CD14-positive monocyte (primary cell): Measurements from ENCODE around the gene DEFB121. TPM values are rescaled to one million over a fixed set of nuclear protein-coding genes. Genes with fewer than 3 reads are reported as not detected.

ENCODE experiments used
- DNase-seq, 3 donors: peaks; one replicate each; pipeline ENCODE4 v3.0.0-alpha.2; 2011 to 2022
- H2AFZ ChIP-seq: 2 replicates; pipeline ENCODE4 v1.6.0; 2012; ENCODE audit warnings: mild to moderate bottlenecking, low read depth, low read length, inconsistent platforms; ENCODE audit not compliant: insufficient read depth, poor library complexity, severe bottlenecking
- H3K27ac ChIP-seq, 2 donors: 1 replicate in 1 of 2; 2 replicates in 1 of 2; pipeline ENCODE4 v1.5.1; 2012 to 2013; ENCODE audit warnings: low read length in 2 of 2, control low read depth in 1 of 2, inconsistent platforms in 1 of 2, low read depth in 1 of 2, mild to moderate bottlenecking in 1 of 2
- H3K27me3 ChIP-seq, 2 donors: one replicate each; pipeline versions ENCODE4 v1.6.0 to v1.6.1; 2011 to 2013; ENCODE audit warnings: low read length in 2 of 2; ENCODE audit not compliant: control insufficient read depth in 2 of 2, insufficient read depth in 2 of 2
- H3K36me3 ChIP-seq, 2 donors: replicated peaks in 1 of 2; 1 replicate in 1 of 2; 2 replicates in 1 of 2; pipeline versions ENCODE4 v1.5.1 to v1.6.1; 2012 to 2013; ENCODE audit warnings: low read length in 2 of 2, control low read depth in 1 of 2, inconsistent platforms in 1 of 2, mild to moderate bottlenecking in 1 of 2; ENCODE audit not compliant: insufficient read depth in 2 of 2, control insufficient read depth in 1 of 2
- H3K4me1 ChIP-seq, 2 donors: 1 replicate in 1 of 2; 2 replicates in 1 of 2; pipeline versions ENCODE4 v1.5.1 to v1.6.1; 2012 to 2013; ENCODE audit warnings: low read length in 2 of 2, control low read depth in 1 of 2, inconsistent platforms in 1 of 2, mild to moderate bottlenecking in 1 of 2, moderate library complexity in 1 of 2; ENCODE audit not compliant: insufficient read depth in 2 of 2, control insufficient read depth in 1 of 2
- H3K4me2 ChIP-seq: replicated peaks from 2 replicates; pipeline ENCODE3; 2012; ENCODE audit warnings: low read length, moderate library complexity, mild to moderate bottlenecking; ENCODE audit not compliant: poor library complexity, severe bottlenecking; ENCODE audit errors: extremely low read depth
- H3K4me3 ChIP-seq, 3 experiments: fragments of 200-600 bp in 1 of 3; sonication (generic) in 1 of 3; replicated peaks in 1 of 3; 1 replicate in 2 of 3; 2 replicates in 1 of 3; pipeline ENCODE4 v1.5.1; 2011 to 2013; ENCODE audit warnings: low read length in 3 of 3, mild to moderate bottlenecking in 3 of 3, control low read depth in 2 of 3, low read depth in 2 of 3, inconsistent platforms in 1 of 3, moderate library complexity in 1 of 3
- H3K79me2 ChIP-seq: 2 replicates; pipeline ENCODE4 v1.6.0; 2012; ENCODE audit warnings: mild to moderate bottlenecking, control low read depth, inconsistent platforms, low read length, moderate library complexity; ENCODE audit not compliant: insufficient read depth
- H3K9ac ChIP-seq: 2 replicates; pipeline ENCODE4 v1.6.0; 2017; ENCODE audit warnings: low read length, mild to moderate bottlenecking; ENCODE audit not compliant: insufficient read depth, poor library complexity, severe bottlenecking
- H3K9me3 ChIP-seq, 2 donors: replicated peaks in 1 of 2; 1 replicate in 1 of 2; 2 replicates in 1 of 2; pipeline versions ENCODE4 v1.5.1 to v1.6.1; 2012 to 2013; ENCODE audit warnings: low read length in 2 of 2, control low read depth in 1 of 2; ENCODE audit not compliant: control insufficient read depth in 1 of 2, insufficient read depth in 1 of 2
- H4K20me1 ChIP-seq: 2 replicates; pipeline ENCODE4 v1.6.0; 2012; ENCODE audit warnings: mild to moderate bottlenecking, low read length, control low read depth, moderate library complexity; ENCODE audit not compliant: insufficient read depth
- H3K27ac Mint-ChIP-seq, 7 donors: one replicate each; pipeline ENCODE4 v1.8.0; 2020; ENCODE audit warnings: mild to moderate bottlenecking in 7 of 7, mixed read lengths in 7 of 7, moderate library complexity in 6 of 7, inconsistent platforms in 2 of 7
- H3K27me3 Mint-ChIP-seq, 3 donors: one replicate each; pipeline ENCODE4 v1.8.0; 2021 to 2022; ENCODE audit warnings: low read depth in 3 of 3, mild to moderate bottlenecking in 3 of 3, mixed read lengths in 3 of 3, moderate library complexity in 3 of 3, inconsistent platforms in 1 of 3
- H3K36me3 Mint-ChIP-seq, 2 donors: one replicate each; pipeline ENCODE4 v1.8.0; 2020; ENCODE audit warnings: mixed read lengths in 2 of 2, inconsistent platforms in 1 of 2, mild to moderate bottlenecking in 1 of 2
- H3K4me1 Mint-ChIP-seq: one replicate; pipeline ENCODE4 v1.8.0; 2020; ENCODE audit warnings: mild to moderate bottlenecking, mixed read lengths
- H3K4me3 Mint-ChIP-seq, 2 donors: one replicate each; pipeline ENCODE4 v1.8.0; 2020; ENCODE audit warnings: mild to moderate bottlenecking in 2 of 2, mixed read lengths in 2 of 2, moderate library complexity in 1 of 2
- H3K9me3 Mint-ChIP-seq, 7 donors: one replicate each; pipeline ENCODE4 v1.8.0; 2020 to 2022; ENCODE audit warnings: mixed read lengths in 7 of 7, mild to moderate bottlenecking in 6 of 7, moderate library complexity in 6 of 7, inconsistent platforms in 2 of 7
- CTCF ChIP-seq: fragments of 200-600 bp; IDR thresholded peaks from one replicate; pipeline ENCODE4 v1.8.0; 2022; ENCODE audit warnings: antibody characterized with exemption, mild to moderate bottlenecking
- WGBS: methylation state at CpG from one replicate; pipeline ENCODE4 v1.1.5; 2013; ENCODE audit warnings: missing lambda C conversion rate; ENCODE audit not compliant: insufficient coverage; 5-methylcytosine and 5-hydroxymethylcytosine counted together
- intact Hi-C, 2 donors: fragments of 100-400 bp; cut with micrococcal nuclease; formaldehyde crosslinking; loops; one replicate each; pipeline versions ENCODE4 v1.15.0 to v1.15.1; 2023
- polyA plus RNA-seq, 3 donors: library from polyadenylated mRNA; depleted of rRNA in 1 of 3; unstranded in 2 of 3; stranded (reverse) in 1 of 3; fragments of 300-500 nt in 2 of 3; fragments of >200 nt in 1 of 3; fragmentation: Illumina TruSeq in 2 of 3; gene quantifications; 1 replicate in 2 of 3; 2 replicates in 1 of 3; pipeline ENCODE4 v1.2.3, GENCODE V29; 2012 to 2021

DEFB121 gene
- polyA plus RNA-seq, 3 donors, result not detected

DNA sequence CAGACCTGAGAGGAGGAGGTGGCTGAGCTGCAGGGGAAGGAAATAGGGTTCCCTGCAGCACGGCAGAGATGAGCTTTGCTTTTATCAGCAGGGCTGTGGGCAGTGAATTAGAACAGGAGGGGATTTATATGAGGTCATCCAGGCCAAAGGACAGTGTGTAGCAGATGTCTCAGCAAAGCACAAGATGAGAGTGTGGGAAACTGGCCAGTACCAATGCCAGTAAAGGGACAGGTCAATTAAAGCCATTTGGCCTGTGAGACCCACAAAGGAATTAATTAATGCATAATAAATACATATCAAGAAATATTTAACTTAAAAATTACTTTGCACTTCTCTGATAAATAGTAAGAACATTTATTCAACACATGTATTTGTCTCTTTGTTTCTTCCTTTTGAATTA is 15.5 kb downstream of the DEFB121 start, which contains the start of gene DEFB119:
DEFB119 (minus strand) TSS at position 101 of the 400 bp plus-strand sequence. CDS start 107 bp downstream, outside the sequence.
- Histone ChIP-seq H3K27me3 (no peaks in the 10 kb centered on the region), H3K9ac (no peak within 1 kb of the TSS), H3K9me3 (no peaks in the 10 kb centered on the region), H3K4me2 (no peak within 1 kb of the TSS), H3K4me1 (no peaks in the 10 kb centered on the region), H3K4me3 (no peak within 1 kb of the TSS), H2AFZ (no peak within 1 kb of the TSS), H3K27ac (no peak within 1 kb of the TSS), H4K20me1 (no peaks in the 10 kb centered on the region), H3K79me2 (no peaks in the 10 kb centered on the region), H3K36me3 (no peaks in the 10 kb centered on the region)
- Mint-ChIP-seq H3K36me3 (no peaks in the 10 kb centered on the region), H3K4me1 (no peaks in the 10 kb centered on the region), H3K27ac (no peak within 1 kb of the TSS), H3K27me3 (peaks cover 2 to 3% (median 3%) of the 10 kb centered on the region in 3 donors), H3K9me3 (peaks cover 0 to 6% (median 1%) of the 10 kb centered on the region in 7 donors), H3K4me3 (peak within 1 kb of the TSS in 1 of 2 donors; percentile 9)
- no peak for DNase-seq
- no peak for TF ChIP-seq CTCF
- intact Hi-C loops, result no loop called here
- WGBS, result 50% methylated on average over 1 of the region's 1 CpG

DNA sequence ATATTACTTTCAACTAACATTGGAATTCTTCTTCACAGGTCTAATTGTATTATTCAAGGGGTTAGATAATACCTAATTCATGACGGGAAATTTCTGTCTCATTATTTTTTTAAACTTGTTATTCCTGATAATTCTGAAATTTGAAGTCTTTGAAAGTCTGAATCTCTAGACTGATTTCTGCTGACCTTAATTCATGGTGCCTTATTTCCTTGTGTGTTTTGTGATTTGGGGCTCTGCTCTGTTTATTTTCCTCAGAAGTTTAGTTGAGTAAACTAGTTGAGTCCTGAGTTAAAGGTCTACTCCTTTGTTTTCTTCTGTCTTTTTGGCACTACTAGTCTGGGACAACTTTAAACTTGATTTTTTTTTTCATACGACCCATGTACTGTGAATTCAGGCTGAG is 31.7 kb downstream of the DEFB121 start:
- no peaks in the 10 kb centered on the region for H3K27me3 ChIP-seq
- peaks cover 2 to 16% (median 8%) of the 10 kb centered on the region in 7 donors for H3K9me3 Mint-ChIP-seq
- H3K36me3 Mint-ChIP-seq, result no peaks in the 10 kb centered on the region
- H3K4me1 Mint-ChIP-seq, result no peaks in the 10 kb centered on the region
- H3K9me3 ChIP-seq, result peaks cover 0 to 6% of the 10 kb centered on the region in 2 donors
- no peak overlapping the region for H3K4me3 ChIP-seq
- H3K4me2 ChIP-seq, result no peak overlapping the region
- H3K27ac ChIP-seq, result no peak overlapping the region
- no peaks in the 10 kb centered on the region for H3K36me3 ChIP-seq
- no peaks in the 10 kb centered on the region for H4K20me1 ChIP-seq
- no peaks in the 10 kb centered on the region for H3K79me2 ChIP-seq
- H2AFZ ChIP-seq, result no peak overlapping the region
- no peak for DNase-seq
- intact Hi-C loops, result no loop called here
- no CpG with 5 or more reads among the region's 2 CpGs for WGBS
- no peak overlapping the region for H3K9ac ChIP-seq
- no peak overlapping the region for H3K27ac Mint-ChIP-seq
- H3K27me3 Mint-ChIP-seq, result peaks cover 0 to 1% (median 1%) of the 10 kb centered on the region in 3 donors
- H3K4me1 ChIP-seq, result no peaks in the 10 kb centered on the region
- TF ChIP-seq CTCF, result no peak
- H3K4me3 Mint-ChIP-seq, result no peak overlapping the region
